CD4-positive, alpha-beta T cell treated with Interferon gamma for 1 hour (primary cell): Measurements from ENCODE around the gene COL23A1.

Source experiments
- DNase-seq: peaks from one replicate; pipeline ENCODE4 v3.0.0-alpha.2; 2020

COL23A1 gene

GRCh38 chr5:178530526-178530925 is 59.7 kb downstream of the COL23A1 start:
- no peak for DNase-seq

GRCh38 chr5:178529080-178529479 is 61.1 kb downstream of the COL23A1 start:
- DNase-seq: no peak

DNA sequence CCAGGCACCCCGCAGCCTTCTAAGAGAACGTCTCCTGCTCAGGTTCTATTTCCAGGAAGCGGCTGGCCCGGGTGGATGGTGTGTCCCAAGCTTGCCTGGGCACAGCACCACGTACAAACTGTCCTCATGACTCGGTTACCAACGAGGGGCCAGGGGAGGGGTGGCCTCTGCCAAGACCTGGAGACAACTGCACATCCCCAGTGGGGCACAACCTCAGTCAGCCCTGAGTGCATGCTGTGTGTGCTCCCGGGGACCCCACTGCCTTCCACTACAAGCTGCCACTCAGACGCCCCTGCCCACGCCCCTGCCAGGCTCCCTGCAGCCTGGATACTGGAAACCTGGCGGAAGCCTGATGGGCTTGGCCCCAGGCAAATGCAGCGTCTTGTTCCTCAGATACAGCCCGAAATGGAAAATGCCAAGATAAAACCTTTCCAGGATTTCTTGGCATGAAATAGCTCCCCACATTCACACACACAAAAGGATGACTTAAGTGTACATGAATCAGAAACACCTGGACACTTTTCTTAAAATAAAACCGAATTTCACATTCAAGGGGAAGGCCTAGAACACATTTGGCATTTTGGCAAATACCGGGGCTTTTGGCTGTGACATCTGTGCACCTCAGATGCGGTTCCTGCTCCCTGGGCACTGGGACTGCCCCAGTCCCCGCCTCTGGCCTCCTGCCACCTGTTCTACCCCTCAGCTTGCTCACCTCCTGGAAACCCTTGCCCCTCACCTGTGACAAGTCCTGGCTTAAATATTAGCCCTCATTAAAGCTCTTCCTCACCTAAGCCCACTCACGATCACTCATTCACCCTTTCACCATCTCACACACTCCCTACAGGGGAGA is 62.5 kb downstream of the COL23A1 start:
- DNase-seq: no peak

- DNase-seq: no peak
Measured at GRCh38 chr5:178526773-178527457, 63.3 kb downstream of the COL23A1 start.

DNA sequence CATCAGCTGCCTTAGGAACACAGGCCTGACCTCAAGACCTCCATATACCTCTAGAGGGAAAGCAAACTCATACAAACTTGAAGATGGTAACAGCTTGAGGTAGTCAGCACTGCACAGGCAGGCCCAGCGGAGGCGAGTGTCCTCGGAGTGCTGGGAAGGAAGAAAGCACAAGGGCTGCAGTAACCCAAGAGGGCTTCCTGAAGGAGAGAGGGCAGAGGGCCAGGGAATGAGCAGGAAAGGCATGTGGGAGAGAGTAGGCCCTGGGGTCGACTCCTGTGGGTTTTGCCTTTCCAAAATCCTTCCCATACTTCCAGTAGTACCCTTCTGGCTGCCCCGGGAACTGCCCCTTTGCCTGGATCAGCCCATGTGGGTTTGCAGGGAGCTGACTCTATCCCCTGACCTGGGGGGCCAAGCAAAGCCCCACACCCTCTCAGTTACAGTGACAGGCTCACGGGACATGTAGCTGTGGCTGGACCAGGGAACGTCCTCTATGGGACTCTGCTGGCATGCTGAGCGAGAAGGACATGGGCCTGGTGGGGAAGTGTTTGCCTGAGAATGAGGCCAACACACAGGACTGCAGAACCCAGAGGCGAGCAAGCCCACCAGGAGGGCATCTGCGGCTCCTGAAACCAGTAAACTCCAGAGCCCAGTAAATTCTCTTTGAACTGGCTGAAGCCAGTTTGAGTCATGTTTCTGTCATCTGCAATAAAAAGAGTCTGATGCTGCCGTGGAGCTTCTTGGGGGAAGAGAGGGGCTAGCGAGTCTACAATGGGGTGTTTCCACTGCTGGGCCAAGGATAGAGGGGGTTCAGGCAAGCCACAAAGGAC is 64.1 kb downstream of the COL23A1 start:
- DNase-seq: no peak

DNA sequence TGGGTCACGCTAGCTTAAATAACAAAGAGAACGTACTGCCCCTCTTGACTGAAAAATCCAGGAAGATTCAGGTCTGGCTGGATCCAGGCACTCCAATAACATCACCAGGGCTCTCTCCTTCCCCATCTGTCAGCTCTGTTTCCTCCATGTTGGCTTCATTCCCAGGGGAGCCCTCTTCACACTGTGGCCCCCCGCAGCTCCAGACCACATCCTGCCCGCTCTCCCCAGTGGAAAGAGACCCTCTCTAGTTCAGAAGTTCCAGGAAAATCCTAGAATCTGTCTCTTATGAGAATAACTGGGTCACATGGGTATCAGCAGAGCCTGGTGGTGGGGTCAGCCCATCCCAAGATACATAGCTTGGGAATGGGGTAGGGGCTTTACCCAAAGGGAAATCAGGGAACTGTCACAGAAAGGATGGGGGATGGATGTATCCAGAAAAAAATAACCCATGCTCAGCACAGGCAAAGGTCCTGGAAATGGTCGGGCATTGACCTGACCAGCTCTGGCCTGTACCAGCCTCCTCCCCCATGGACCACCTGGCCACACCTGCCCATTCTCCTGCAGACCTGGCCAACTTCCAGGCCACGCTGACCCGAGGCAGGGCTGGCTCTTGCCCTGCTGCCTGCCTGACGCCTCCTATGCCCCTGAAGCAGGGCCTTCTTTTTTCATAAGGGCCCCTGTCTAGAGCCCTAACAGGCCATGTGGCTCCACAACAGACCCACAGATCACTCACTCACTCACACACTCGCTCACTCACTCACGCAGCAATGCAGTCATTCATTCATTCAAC is 65.9 kb downstream of the COL23A1 start:
- no peak for DNase-seq

DNA sequence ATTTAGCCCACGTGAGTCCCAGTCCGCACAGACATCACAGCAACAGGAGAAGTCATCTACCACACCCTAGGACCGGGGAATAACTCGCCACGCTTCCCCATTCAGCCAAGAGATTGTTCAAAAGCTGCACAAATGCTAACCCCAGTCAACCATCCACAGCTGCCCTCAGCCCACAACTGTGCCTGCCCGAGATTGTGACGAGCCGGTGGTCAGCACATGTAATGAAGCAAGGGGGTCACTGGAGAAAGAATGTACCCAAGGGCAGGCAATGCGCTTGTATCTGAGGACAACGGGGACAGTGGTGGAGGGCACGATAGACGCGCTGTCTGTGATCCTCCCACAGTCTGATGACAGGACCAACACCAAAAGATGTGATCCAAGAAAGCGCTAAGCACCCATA is 67.8 kb downstream of the COL23A1 start:
- no peak for DNase-seq

DNA sequence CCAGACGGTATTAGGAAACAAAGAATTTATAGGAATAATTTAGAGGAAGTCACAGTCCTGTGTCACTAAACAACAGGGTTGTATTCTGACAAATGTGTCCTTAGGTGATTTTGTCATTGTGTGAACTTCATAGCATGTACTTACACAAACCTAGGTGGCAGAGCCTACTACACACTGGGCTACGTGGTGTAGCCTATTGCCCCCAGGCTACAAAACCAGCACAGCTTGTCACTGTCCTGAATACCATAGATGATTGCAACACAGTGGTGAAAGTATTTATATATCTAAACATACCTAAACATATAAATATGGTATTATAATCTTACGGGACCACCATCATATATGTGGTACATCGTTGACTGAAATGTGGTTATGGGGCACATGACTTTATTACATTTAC is 69.3 kb downstream of the COL23A1 start:
- no peak for DNase-seq

GRCh38 chr5:178519804-178520203 is 70.4 kb downstream of the COL23A1 start:
- DNase-seq: no peak

DNA sequence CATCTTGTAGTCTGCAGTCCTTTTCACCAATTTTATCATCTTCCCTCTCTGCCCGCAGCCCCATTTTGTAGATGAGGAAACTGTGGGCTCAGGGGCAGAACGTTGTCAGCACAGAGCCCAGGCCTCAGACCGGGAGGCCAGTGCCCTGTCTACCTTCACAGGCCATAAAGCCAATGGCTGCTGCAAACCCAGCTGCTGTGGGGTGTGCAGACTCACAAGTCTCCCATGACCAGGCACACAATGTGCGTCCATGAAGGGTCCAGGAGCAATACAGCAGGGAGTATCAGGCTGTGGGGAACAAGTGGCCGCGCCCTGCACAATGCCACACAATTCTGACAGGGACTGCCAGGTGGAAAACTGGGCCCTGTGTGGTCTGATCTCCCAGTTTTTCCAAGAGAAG is 71.0 kb downstream of the COL23A1 start:
- no peak for DNase-seq

GRCh38 chr5:178516504-178517235 is 73.5 kb downstream of the COL23A1 start:
- no peak for DNase-seq

- DNase-seq: no peak
Measured at GRCh38 chr5:178515776-178516503, 74.3 kb downstream of the COL23A1 start.

- no peak for DNase-seq
Measured at GRCh38 chr5:178514851-178515418, 75.3 kb downstream of the COL23A1 start.

DNA sequence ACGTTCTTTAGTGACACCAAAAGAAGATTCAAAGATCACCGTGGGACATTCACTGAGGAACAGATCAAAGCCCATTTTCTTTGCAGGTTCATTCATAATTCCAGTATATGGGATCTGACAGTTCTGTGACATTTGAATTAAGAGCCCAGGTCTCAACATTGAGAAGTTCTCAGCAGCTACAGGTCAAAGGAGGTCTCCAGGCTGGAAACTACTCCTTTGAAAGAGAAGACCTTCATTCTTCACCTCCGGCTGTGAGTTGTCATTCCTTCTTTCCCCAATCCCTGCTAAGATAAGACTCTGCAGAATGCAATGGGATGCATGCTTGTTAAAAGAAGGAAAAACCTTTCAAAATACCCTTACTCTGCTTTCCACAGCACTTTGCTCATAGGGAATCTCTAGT is 79.0 kb downstream of the COL23A1 start:
- no peak for DNase-seq

DNA sequence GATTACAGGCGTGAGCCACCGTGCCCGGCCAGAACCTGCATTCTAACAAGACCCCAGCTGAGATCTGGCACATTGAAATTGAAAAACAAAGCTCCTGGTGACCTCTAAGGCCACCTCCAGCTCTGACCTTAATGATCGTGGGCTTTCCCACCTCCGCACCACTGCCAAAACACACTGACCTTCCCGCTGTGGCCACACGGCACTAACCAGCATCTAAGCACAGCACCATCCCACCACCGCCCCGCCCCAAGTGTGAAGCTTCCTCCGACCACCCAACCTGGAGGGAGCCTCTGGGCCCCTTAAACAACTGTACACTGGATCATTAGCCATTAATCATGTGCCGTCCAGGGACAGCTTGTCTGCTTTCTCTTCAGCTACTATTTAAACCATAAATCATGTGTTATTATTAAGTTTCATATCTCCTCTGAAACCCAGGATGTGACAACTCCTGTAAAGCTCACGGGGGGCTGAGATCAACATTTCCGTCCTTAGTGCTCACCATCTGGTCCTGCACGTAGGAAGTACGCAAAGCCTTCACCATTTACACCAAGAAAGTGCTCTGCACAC is 80.6 kb downstream of the COL23A1 start:
- DNase-seq: no peak

- DNase-seq: no peak
Measured at GRCh38 chr5:178507151-178507932, 82.9 kb downstream of the COL23A1 start.

- no peak for DNase-seq
Measured at GRCh38 chr5:178505639-178506407, 84.4 kb downstream of the COL23A1 start.

DNA sequence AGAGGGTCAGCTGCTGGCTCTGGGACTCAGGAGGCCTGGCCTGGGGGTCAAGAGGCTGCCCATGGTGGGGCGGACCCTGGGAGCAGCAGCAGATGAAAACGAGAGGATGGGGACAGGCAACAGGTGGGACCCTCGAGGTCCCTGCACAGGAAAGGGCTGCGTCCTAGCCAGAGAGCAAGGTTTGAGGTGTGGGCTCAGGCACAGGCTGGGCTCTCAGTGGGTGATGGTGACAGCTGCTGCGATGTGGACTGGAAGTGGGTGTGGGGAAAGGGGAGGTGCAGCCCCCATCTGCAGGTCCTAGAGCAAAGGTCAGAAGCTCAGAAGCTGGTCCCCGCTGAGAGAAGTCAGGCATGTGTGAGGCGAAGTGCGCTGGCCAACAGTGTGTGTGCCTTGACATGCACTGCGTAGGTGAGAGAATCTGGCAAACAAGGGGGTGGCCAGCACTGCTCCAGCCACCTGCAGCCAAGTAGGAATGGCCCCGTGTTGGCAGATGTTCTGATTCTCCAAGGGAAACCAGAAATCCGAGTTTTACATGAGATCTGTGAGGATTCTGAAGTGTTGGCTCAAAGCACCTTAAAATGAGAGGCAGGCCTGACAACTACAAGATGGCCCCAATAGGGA is 85.7 kb downstream of the COL23A1 start:
- DNase-seq: no peak
